Adrenal gland (tissue), 5 donors: Measurements from ENCODE around the gene CMYA5.

Experiments used
- CTCF ChIP-seq, 6 experiments: fragments of 450-650 bp in 4 of 6; fragments of 200-600 bp in 2 of 6; sonication (generic) in 1 of 6; IDR thresholded peaks; 1 replicate in 5 of 6; 2 replicates in 1 of 6; pipeline versions ENCODE4 v1.5.1 to v1.8.0; 2016 to 2021; ENCODE audit warnings: antibody characterized with exemption in 6 of 6, mild to moderate bottlenecking in 2 of 6, moderate library complexity in 1 of 6
- POLR2A ChIP-seq, 2 donors: fragments of 450-650 bp; IDR thresholded peaks; one replicate each; pipeline ENCODE4 v1.6.1; 2017; ENCODE audit warnings: antibody characterized with exemption in 2 of 2, mild to moderate bottlenecking in 2 of 2, moderate library complexity in 1 of 2
- donor health status: DM: no; HTN: no; CAD: no.

GRCh38 chr5:79653843-79654242 lies 35.8 kb upstream of the CMYA5 start:
- no peak for TF ChIP-seq CTCF (IDR thresholded peaks at IDR 0.05)
- TF ChIP-seq POLR2A (IDR thresholded peaks at IDR 0.05) = no peak
